ENCODE measurements around the gene AKAP13.
"Not testable (repeated sequence)": the region's sequence is repeated elsewhere in the genome, so short reads cannot be mapped to it uniquely, and the experiment has no call there.

AKAP13 gene

DNA sequence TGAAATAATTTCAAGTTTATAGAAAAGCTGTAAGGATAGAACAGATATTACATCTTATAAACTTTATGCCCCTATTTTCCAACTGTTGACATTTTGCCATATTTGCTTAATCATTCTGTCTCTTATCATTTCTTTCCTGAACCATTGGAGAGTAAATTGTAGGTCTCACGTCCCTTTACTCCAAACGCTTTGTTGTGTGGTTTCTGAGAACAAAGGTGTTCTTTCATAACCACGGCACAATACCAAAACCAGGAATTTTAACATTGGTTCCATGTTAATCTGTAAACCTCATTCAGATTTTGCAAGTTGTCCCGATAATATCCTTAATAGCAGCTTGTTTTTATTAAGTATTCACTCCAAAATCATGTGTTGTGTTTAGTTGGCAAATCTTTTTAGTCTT, 134.8 kb downstream of the AKAP13 start:
- Histone ChIP-seq H3K36me3 (ENCODE audit: control insufficient read depth, insufficient read depth, low read length) (no peaks in the 10 kb centered on the region), H3K27me3 (ENCODE audit: control insufficient read depth, insufficient read depth, low read length) (no peaks in the 10 kb centered on the region), H3K27ac (ENCODE audit: low read depth, low read length) (no peak overlapping the region), H3K4me3 (ENCODE audit: low read length) (no peak overlapping the region), H3K4me1 (ENCODE audit: control insufficient read depth, insufficient read depth, low read length) (no peaks in the 10 kb centered on the region), H3K9ac (ENCODE audit: low read length) (no peak overlapping the region)

DNA sequence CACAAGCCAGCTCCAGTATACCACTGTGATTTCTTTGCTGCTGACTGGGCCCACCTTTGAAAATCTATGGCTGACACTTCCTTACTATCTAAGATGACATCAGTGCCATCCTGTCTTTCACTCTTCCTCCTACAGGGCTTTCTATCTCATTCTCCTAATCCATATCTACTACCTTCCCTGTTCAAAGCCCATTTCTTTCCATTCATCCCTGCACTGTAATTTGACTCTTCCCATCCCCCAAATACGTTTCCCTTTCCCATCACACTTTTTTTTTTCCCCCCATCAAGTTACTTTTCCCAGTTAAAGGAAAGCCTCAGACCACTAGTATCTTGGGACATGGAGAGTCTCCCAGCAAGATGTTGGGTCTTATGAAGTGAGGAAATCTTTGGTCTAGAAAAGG, 136.7 kb downstream of the AKAP13 start:
- no peaks in the 10 kb centered on the region for H3K36me3 ChIP-seq (ENCODE audit: control insufficient read depth, insufficient read depth, low read length)
- H3K27ac ChIP-seq (ENCODE audit: low read depth, low read length) = no peak overlapping the region
- H3K4me3 ChIP-seq (ENCODE audit: low read length) = no peak overlapping the region
- no peaks in the 10 kb centered on the region for H3K27me3 ChIP-seq (ENCODE audit: control insufficient read depth, insufficient read depth, low read length)
- no peak overlapping the region for H3K9ac ChIP-seq (ENCODE audit: low read length)
- no peaks in the 10 kb centered on the region for H3K4me1 ChIP-seq (ENCODE audit: control insufficient read depth, insufficient read depth, low read length)

DNA sequence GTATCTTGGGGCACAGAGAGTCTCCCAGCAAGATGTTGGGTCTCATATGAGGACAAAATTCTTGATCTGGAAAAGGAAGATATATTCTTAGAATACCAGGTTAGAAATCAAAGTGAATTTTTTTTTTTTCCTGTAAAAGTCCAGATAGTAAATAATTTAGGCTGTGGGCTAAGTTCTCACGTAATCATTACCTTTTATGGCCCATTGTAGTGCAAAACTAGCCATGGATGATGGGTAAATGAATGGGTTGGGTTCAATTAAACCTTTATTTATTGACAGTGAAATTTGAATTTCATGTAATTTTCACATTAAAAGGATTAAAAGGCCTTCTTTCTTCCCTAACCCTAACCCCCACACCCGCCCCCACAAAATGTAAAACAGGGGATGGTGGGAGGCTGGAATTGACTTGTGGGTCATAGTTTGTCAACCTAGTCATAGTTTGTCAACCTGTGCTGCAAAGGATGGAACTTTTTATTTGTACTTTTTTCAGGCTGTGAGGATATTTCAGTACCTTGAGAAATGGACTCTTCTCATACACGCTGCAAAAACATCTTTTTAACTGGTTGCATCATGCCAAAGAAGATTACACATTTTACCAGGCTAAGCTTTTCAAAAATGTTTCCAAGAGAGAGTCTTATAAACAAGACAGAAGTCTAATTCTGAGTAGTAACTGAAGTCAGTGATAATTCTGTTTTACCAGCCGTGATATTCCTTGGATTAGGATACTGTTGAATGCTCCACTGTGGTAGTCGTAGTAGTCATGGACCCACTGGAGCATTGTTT, 138.8 kb downstream of the AKAP13 start:
- Histone ChIP-seq H3K9ac (ENCODE audit: low read length) (no peak overlapping the region), H3K4me1 (ENCODE audit: control insufficient read depth, insufficient read depth, low read length) (no peaks in the 10 kb centered on the region), H3K36me3 (ENCODE audit: control insufficient read depth, insufficient read depth, low read length) (peaks cover 2% of the 10 kb centered on the region), H3K27ac (ENCODE audit: low read depth, low read length) (no peak overlapping the region), H3K4me3 (ENCODE audit: low read length) (no peak overlapping the region), H3K27me3 (ENCODE audit: control insufficient read depth, insufficient read depth, low read length) (no peaks in the 10 kb centered on the region)

DNA sequence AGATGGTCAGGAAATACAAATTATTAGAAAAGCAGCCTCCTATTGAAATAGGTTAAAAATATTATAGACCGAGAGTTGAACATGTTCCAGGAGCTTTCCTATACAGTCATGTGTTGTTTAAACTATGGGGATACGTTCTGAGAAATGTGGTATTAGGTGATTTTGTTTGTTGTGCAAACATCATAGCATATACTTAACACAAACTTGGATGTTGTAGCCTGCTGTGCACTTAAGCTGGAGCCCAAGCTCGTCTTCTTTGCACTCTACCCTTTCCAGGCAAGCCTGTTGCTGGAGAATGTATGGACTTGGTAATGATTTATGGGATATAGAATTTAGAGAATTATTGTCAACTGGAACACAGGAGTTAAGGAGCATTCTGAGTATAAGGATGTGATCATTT, 140.2 kb downstream of the AKAP13 start:
- no peaks in the 10 kb centered on the region for H3K27me3 ChIP-seq (ENCODE audit: control insufficient read depth, insufficient read depth, low read length)
- H3K9ac ChIP-seq (ENCODE audit: low read length) = no peak overlapping the region
- no peak overlapping the region for H3K27ac ChIP-seq (ENCODE audit: low read depth, low read length)
- no peaks in the 10 kb centered on the region for H3K4me1 ChIP-seq (ENCODE audit: control insufficient read depth, insufficient read depth, low read length)
- H3K4me3 ChIP-seq (ENCODE audit: low read length) = no peak overlapping the region
- H3K36me3 ChIP-seq (ENCODE audit: control insufficient read depth, insufficient read depth, low read length) = peaks cover 2% of the 10 kb centered on the region

DNA sequence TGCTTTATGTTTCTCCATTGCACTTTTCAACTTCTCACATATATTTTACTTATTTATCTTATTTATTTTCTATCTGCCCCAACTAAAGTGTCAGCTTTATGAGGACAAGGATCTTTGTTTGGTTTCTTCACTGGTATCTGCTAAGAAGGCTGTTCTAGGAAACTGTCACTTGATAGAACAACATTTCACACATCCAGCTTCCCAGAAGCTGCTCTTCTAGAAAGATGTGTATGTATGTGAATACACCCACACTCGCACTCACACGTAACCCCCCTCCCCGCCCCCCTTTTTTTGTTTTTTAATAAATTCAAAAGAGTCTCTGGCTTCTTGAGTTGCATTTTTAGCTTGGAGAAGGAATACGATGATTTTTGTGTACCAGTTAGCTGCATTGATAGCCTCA, 143.1 kb downstream of the AKAP13 start:
- Histone ChIP-seq H3K36me3 (ENCODE audit: control insufficient read depth, insufficient read depth, low read length) (peaks cover 4% of the 10 kb centered on the region), H3K27ac (ENCODE audit: low read depth, low read length) (no peak overlapping the region), H3K9ac (ENCODE audit: low read length) (no peak overlapping the region), H3K4me1 (ENCODE audit: control insufficient read depth, insufficient read depth, low read length) (peaks cover 12% of the 10 kb centered on the region), H3K4me3 (ENCODE audit: low read length) (no peak overlapping the region), H3K27me3 (ENCODE audit: control insufficient read depth, insufficient read depth, low read length) (no peaks in the 10 kb centered on the region)

DNA sequence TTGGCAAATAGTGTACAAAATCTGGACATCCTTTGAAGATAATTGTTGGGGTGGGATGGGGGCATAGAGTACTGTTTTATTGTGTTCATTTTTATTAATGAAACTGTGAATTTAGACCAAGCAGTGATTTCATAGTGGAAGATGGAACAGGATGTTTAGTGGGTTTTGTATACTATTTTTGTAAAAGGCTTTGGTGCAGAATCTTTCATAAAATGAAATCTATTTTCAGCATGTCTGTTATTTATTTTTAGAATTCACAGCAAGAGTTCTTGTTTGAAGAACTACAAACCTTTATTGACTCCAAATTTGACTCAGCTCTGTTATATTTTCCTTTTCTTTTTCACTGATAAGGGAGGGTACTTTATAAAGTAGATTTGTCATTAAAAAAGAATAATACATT, 145.4 kb downstream of the AKAP13 start:
- Histone ChIP-seq H3K36me3 (ENCODE audit: control insufficient read depth, insufficient read depth, low read length) (peaks cover 4% of the 10 kb centered on the region), H3K27me3 (ENCODE audit: control insufficient read depth, insufficient read depth, low read length) (no peaks in the 10 kb centered on the region), H3K4me3 (ENCODE audit: low read length) (no peak overlapping the region), H3K9ac (ENCODE audit: low read length) (no peak overlapping the region), H3K4me1 (ENCODE audit: control insufficient read depth, insufficient read depth, low read length) (peaks cover 12% of the 10 kb centered on the region), H3K27ac (ENCODE audit: low read depth, low read length) (no peak overlapping the region)

DNA sequence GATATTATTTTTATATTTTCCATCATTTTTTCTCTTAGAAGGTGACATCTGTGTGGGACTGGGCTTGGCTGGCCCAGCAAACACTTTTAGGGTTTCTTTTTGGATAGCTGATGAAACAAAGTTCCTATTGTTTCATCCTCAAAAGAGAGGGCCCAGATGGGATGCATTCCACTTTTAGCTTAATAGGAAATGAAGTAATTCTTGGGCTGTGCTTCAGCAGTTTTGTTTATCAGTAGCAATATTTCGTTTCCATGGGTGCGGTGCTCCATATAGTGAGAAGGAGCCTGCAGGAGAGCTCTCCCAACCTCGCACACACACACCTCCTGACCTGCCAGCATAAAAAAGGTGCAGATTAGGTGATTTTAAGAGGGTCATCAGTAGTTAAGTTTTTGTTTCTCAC, 147.5 kb downstream of the AKAP13 start:
- H3K27me3 ChIP-seq (ENCODE audit: control insufficient read depth, insufficient read depth, low read length) = no peaks in the 10 kb centered on the region
- no peak overlapping the region for H3K9ac ChIP-seq (ENCODE audit: low read length)
- peaks cover 12% of the 10 kb centered on the region for H3K4me1 ChIP-seq (ENCODE audit: control insufficient read depth, insufficient read depth, low read length)
- peak overlapping the region; percentile 49 for H3K27ac ChIP-seq (ENCODE audit: low read depth, low read length)
- peaks cover 4% of the 10 kb centered on the region for H3K36me3 ChIP-seq (ENCODE audit: control insufficient read depth, insufficient read depth, low read length)
- no peak overlapping the region for H3K4me3 ChIP-seq (ENCODE audit: low read length)

DNA sequence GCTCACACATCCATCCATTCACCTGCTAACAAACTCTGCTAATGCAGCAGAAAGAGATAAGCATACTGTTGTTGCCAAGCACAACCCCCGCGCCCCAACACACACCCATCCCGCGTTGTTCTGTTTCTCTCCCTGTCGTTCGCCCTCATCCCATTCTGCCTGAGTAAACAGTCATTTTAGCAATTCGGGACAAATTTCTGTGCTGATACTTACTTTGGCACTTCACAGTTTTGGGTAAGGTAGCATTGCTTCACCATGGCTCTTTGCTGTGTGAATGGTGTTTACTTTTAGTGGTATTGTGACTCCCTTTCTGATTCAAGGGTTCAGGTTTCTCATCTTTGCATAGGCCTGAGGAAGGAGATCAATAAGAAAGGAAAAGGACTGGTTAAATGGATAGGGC, 149.7 kb downstream of the AKAP13 start:
- H3K27ac ChIP-seq (ENCODE audit: low read depth, low read length) = no peak overlapping the region
- no peak overlapping the region for H3K9ac ChIP-seq (ENCODE audit: low read length)
- H3K36me3 ChIP-seq (ENCODE audit: control insufficient read depth, insufficient read depth, low read length) = peaks cover 4% of the 10 kb centered on the region
- peaks cover 12% of the 10 kb centered on the region for H3K4me1 ChIP-seq (ENCODE audit: control insufficient read depth, insufficient read depth, low read length)
- H3K4me3 ChIP-seq (ENCODE audit: low read length) = no peak overlapping the region
- H3K27me3 ChIP-seq (ENCODE audit: control insufficient read depth, insufficient read depth, low read length) = no peaks in the 10 kb centered on the region

DNA sequence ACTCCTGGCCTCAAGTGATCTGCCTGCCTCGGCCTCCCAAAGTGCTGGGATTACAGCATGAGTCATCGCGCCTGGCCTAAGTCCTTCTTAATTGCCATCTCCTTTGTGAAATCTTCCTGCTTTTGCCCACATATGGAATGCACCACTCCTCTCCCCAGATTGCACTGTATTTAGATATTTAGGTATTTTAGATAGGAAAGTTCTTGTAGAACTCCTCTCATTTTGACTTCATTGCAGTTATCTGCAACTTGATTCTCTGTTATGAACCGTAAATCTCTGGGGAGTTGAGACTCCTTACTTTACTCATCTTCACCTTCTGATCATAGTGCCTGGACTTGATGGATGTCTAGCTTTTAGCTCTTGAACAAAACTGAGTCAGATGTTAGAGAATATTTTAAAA, 150.7 kb downstream of the AKAP13 start:
- Histone ChIP-seq H3K4me1 (ENCODE audit: control insufficient read depth, insufficient read depth, low read length) (peaks cover 12% of the 10 kb centered on the region), H3K9ac (ENCODE audit: low read length) (no peak overlapping the region), H3K36me3 (ENCODE audit: control insufficient read depth, insufficient read depth, low read length) (peaks cover 4% of the 10 kb centered on the region), H3K4me3 (ENCODE audit: low read length) (no peak overlapping the region), H3K27ac (ENCODE audit: low read depth, low read length) (no peak overlapping the region), H3K27me3 (ENCODE audit: control insufficient read depth, insufficient read depth, low read length) (no peaks in the 10 kb centered on the region)

DNA sequence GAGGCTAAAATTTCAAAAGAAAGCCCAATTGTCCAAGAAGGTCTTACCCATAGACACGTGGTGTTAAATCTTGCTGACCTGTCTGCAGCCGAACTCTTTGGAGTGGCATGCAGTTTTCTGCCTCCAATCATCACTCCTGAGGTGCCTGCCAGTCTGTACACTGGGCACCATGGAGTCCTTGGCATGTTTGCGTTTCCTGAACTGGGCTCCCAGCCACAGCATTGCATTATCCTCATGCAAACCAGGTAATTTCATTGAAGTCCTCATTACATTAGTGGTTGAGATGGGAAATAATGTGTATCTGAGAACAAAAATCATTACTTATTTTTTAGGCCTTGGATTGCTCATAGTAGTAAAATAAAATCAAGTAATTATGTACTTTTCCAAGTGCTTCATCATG, 152.3 kb downstream of the AKAP13 start:
- Histone ChIP-seq H3K27me3 (ENCODE audit: control insufficient read depth, insufficient read depth, low read length) (no peaks in the 10 kb centered on the region), H3K4me1 (ENCODE audit: control insufficient read depth, insufficient read depth, low read length) (peaks cover 7% of the 10 kb centered on the region), H3K4me3 (ENCODE audit: low read length) (no peak overlapping the region), H3K27ac (ENCODE audit: low read depth, low read length) (no peak overlapping the region), H3K9ac (ENCODE audit: low read length) (no peak overlapping the region), H3K36me3 (ENCODE audit: control insufficient read depth, insufficient read depth, low read length) (peaks cover 2% of the 10 kb centered on the region)

DNA sequence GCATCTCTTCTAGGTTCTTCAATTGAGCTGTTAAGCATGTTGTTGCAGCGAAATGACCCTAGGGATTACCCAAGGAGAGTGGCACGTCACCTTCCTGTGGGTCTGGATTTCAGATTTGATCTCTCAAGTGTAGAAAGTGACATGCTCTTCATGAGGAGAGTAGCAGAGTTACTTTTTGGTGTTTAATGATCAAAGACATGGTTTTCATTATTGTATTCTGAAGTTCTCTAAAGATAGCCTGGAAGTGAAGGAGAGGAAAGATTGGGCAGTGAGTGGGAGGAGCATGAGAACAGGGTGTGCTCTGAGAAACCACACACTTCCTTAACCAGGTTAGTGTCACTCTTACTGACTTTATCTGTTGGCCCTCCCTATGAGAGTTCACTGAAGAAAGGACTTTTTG, 153.6 kb downstream of the AKAP13 start:
- Histone ChIP-seq H3K4me3 (ENCODE audit: low read length) (no peak overlapping the region), H3K4me1 (ENCODE audit: control insufficient read depth, insufficient read depth, low read length) (no peaks in the 10 kb centered on the region), H3K27me3 (ENCODE audit: control insufficient read depth, insufficient read depth, low read length) (no peaks in the 10 kb centered on the region), H3K27ac (ENCODE audit: low read depth, low read length) (no peak overlapping the region), H3K9ac (ENCODE audit: low read length) (no peak overlapping the region), H3K36me3 (ENCODE audit: control insufficient read depth, insufficient read depth, low read length) (peaks cover 2% of the 10 kb centered on the region)

DNA sequence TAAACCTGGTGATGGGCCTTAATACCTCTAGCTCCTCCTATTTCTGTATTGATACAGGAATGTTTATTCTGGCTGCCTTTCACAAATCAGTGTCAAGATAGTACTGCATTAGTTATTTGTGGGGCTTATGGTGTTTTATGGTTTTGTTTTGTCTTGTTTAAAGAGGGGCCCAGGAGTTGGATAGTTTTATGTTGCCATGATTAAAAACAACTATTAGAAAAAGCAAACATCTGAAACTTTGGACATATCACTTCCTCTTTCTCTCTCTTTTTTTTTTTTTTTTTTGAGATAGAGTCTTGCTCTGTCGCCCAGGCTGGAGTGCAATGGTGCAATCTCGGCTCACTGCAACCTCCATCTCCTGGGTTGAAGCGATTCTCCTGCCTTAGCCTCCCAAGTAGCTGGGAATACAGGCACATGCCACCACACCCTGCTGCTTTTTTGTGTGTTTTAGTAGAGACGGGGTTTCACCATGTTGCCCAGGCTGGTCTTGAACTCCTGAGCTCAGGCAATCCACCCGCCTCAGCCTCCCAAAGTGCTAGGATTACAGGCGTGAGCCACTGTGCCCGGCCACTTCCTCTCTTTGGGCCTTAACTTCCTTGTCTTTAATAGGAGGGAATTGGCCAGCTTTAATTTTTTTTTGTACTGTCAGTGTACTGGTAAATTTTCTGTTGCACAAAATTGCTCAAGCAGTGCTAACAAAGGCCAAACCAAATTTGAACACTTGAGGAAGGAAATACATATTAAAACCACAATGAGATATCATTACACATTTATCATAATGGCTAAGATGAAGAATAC, 155.3 kb downstream of the AKAP13 start:
- not testable (repeated sequence) for H3K4me1 ChIP-seq (ENCODE audit: control insufficient read depth, insufficient read depth, low read length)

DNA sequence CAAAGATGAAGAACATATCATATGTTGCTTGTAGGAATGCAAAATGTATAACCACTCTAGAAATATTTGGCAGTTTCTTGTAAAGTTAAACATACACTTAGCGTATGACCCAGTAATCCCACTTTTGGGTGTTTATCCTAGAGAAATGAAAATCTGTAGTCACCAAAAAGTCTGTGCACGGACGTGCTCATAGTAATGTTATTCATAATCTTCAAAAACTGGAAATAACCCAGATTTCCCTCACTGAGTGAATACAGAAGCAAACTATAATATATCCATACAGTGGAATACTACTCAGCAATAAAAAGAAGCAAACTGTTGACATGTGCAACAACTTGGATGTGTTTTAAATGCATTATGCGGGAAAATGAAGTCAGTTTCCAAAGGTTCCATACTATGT, 155.9 kb downstream of the AKAP13 start:
- peaks cover 2% of the 10 kb centered on the region for H3K36me3 ChIP-seq (ENCODE audit: control insufficient read depth, insufficient read depth, low read length)
- H3K27ac ChIP-seq (ENCODE audit: low read depth, low read length) = no peak overlapping the region
- no peak overlapping the region for H3K4me3 ChIP-seq (ENCODE audit: low read length)
- H3K4me1 ChIP-seq (ENCODE audit: control insufficient read depth, insufficient read depth, low read length) = no peaks in the 10 kb centered on the region
- H3K9ac ChIP-seq (ENCODE audit: low read length) = no peak overlapping the region
- no peaks in the 10 kb centered on the region for H3K27me3 ChIP-seq (ENCODE audit: control insufficient read depth, insufficient read depth, low read length)

More for the DNA sequence above, 155.3 kb downstream of the AKAP13 start:
- not testable (repeated sequence) for H3K27ac ChIP-seq (ENCODE audit: low read depth, low read length); H3K36me3 ChIP-seq (ENCODE audit: control insufficient read depth, insufficient read depth, low read length); H3K4me3 ChIP-seq (ENCODE audit: low read length); H3K27me3 ChIP-seq (ENCODE audit: control insufficient read depth, insufficient read depth, low read length); H3K9ac ChIP-seq (ENCODE audit: low read length)

Measured in rectal smooth muscle tissue (tissue), 1 donor.